NCI-H1105 treated with DMSO at 0.1 percent for 48 hours (cell line): ENCODE data around the gene DTNB.
"Not testable (repeated sequence)": the region's sequence is repeated elsewhere in the genome, so short reads cannot be mapped to it uniquely, and the experiment has no call there.

ENCODE experiments used
- DNase-seq: peaks from one replicate; lab custom pipeline; 2025; lab: John Stamatoyannopoulos, UW

Gene DTNB

GRCh38 chr2:25682082-25682481 lies 8.7 kb upstream of the DTNB start:
- no peak for DNase-seq

- DNase-seq = no peak
Observed at GRCh38 chr2:25677877-25678276, 4.5 kb upstream of the DTNB start.

DNA sequence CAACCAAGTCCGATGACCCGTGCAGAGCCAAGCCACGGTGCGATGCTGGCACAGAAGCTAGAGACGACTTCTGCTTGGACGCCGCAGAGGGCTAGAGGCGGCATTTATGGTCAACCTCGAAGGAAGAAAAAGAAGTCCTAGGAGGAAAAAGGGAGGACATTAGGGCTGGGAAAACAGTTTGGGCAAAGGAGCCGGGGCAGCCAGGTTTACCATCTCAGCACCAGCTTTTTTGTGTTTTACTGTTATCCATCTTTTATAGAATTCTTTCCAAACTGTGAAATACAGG lies 643 bp upstream of the DTNB start:
- no peak for DNase-seq

- peak; percentile 48 for DNase-seq
Observed at GRCh38 chr2:25672494-25673299, 680 bp downstream of the DTNB start.

- DNase-seq = no peak
Observed at GRCh38 chr2:25671622-25672021, 1.8 kb downstream of the DTNB start.

DNA sequence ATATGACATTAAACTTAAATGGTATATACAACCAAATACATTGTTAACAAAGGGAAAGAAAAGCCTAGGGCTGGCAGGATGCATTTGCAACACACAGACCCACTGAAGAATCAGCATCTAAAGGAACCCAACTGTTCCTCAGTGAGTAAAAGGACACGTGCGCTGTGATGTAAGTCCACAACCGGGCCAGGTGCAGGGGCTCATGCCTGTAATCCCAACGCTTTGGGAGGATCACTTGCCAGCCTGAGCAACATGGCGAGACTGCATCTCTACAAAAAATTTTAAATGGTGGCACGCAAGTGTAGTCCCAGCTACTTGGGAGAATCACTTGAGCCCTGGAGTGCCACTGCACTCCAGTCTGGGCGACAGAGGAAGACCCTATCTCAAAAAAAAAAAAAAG lies 3.9 kb downstream of the DTNB start:
- no peak for DNase-seq

- DNase-seq = no peak
Observed at GRCh38 chr2:25666218-25666617, 7.2 kb downstream of the DTNB start.

GRCh38 chr2:25665429-25665828 lies 7.9 kb downstream of the DTNB start:
- DNase-seq = not testable (repeated sequence)

- DNase-seq = no peak
Observed at GRCh38 chr2:25664965-25665307, 8.4 kb downstream of the DTNB start.

GRCh38 chr2:25664183-25664964 lies 9.0 kb downstream of the DTNB start:
- DNase-seq = peak; percentile 26

- DNase-seq = no peak
Observed at GRCh38 chr2:25655316-25655715, 18.1 kb downstream of the DTNB start.

- DNase-seq = no peak
Observed at GRCh38 chr2:25654801-25655200, 18.6 kb downstream of the DTNB start.

- DNase-seq = no peak
Observed at GRCh38 chr2:25651782-25652455, 21.5 kb downstream of the DTNB start.

GRCh38 chr2:25651066-25651465 lies 22.3 kb downstream of the DTNB start:
- no peak for DNase-seq

- DNase-seq = no peak
Observed at GRCh38 chr2:25650256-25650655, 23.1 kb downstream of the DTNB start.

- no peak for DNase-seq
Observed at GRCh38 chr2:25649786-25650185, 23.6 kb downstream of the DTNB start.

- no peak for DNase-seq
Observed at GRCh38 chr2:25642298-25642697, 31.1 kb downstream of the DTNB start.

GRCh38 chr2:25639696-25640095 lies 33.7 kb downstream of the DTNB start:
- DNase-seq = no peak

- DNase-seq = no peak
Observed at GRCh38 chr2:25639131-25639530, 34.2 kb downstream of the DTNB start.

- DNase-seq = no peak
Observed at GRCh38 chr2:25635797-25636196, 37.6 kb downstream of the DTNB start.

DNA sequence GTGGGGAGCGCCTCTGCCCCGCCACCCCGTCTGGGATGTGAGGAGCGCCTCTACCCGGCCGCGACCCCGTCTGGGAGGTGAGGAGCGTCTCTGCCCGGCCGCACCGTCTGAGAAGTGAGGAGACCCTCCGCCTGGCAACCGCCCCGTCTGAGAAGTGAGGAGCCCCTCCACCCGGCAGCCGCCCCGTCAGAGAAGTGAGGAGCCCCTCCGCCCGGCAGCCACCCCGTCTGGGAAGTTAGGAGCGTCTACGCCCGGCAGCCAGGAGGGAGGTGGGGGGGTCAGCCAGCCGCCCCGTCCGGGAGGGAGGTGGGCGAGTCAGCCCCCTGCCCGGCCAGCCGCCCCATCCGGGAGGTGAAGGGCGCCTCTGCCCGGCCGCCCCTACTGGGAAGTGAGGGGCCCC lies 39.6 kb downstream of the DTNB start:
- not testable (repeated sequence) for DNase-seq

- DNase-seq = no peak
Observed at GRCh38 chr2:25632396-25632795, 41.0 kb downstream of the DTNB start.

DNA sequence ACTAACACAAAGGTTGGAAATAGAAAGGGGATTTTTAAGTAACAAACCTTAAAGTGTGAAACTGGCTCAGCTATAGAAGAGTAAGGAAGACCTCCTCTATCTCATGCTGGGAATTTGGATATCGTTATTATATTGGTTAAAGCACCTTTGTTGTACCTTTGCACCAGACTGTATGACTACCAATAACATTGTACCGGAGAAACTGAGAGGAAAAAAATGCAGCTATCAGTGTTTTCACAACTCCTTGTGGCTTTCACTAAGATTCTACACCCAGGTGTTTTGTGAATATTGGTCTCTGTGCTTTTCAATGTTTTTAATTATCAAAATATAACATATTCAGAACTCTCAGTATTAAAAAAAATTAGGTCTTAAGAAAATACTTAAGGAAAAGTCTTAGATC lies 48.7 kb downstream of the DTNB start:
- no peak for DNase-seq
